GM12872 (cell line): ENCODE results near the gene ARL8B.

Experiments
- TF ChIP-seq, protein P1 (sequence below): IDR thresholded peaks from 3 replicates; pipeline ENCODE4 v1.5.1; 2011; ENCODE audit warnings: low read depth, mild to moderate bottlenecking, low read length, moderate library complexity; ENCODE audit not compliant: insufficient read depth

ARL8B gene

DNA sequence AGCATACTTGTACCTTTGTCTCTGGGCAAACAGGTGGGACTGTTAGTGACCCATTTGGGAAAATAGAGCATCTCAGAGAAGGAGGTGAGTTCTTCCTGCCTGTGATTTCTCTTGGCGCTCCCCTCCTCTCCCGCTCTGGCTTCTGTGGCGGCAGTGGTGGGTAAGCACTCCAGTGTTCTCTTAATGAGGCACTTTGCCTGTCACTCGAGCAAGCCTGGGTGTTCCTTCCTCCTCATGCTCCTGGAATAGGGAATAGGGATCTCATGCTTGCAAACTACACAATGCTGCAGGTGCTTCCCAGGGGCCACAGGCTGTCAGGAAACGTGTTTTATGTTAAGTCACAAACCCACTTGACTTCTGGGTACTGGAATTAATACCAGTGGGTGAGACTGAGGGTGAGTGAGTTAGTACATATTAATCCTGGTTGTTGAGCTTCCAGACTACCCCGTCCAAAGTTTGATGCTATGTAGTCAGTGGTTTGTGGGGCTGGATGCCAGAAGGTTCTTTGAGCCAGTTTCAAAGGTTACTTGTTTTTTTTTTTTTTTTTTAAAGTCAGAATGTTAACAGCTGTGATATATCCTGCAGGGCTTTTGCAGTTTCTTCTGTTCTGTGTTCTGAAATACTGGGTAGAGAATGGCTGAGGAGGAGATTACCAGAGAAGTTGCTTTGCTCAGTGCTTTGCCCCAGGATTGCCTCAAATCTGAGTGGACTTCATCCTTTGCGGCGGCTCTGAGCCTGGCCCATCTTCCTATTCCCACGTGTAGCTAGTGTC is 95.9 kb downstream of the ARL8B start:
- TF ChIP-seq, protein P1, sequence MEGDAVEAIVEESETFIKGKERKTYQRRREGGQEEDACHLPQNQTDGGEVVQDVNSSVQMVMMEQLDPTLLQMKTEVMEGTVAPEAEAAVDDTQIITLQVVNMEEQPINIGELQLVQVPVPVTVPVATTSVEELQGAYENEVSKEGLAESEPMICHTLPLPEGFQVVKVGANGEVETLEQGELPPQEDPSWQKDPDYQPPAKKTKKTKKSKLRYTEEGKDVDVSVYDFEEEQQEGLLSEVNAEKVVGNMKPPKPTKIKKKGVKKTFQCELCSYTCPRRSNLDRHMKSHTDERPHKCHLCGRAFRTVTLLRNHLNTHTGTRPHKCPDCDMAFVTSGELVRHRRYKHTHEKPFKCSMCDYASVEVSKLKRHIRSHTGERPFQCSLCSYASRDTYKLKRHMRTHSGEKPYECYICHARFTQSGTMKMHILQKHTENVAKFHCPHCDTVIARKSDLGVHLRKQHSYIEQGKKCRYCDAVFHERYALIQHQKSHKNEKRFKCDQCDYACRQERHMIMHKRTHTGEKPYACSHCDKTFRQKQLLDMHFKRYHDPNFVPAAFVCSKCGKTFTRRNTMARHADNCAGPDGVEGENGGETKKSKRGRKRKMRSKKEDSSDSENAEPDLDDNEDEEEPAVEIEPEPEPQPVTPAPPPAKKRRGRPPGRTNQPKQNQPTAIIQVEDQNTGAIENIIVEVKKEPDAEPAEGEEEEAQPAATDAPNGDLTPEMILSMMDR = no peak

DNA sequence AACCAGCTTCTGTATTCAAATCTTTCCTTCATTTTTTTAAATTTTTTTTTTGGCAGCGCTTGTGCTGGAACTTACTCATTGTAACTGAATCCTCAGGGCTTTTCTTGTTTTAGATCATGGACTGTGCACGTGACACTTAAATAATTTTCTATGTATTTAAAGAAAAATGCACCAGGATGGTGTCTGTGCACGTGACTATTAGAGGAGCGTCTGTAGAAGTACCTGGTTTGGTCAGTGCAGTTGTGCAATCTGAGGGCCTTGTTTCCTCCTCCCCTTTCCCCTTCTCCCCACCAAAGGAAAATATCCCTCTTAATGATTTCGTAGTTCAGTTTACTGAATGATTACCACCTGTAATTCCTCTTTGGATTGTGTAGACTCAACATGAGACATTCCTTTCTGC is 96.7 kb downstream of the ARL8B start:
- TF ChIP-seq, protein P1 = no peak

DNA sequence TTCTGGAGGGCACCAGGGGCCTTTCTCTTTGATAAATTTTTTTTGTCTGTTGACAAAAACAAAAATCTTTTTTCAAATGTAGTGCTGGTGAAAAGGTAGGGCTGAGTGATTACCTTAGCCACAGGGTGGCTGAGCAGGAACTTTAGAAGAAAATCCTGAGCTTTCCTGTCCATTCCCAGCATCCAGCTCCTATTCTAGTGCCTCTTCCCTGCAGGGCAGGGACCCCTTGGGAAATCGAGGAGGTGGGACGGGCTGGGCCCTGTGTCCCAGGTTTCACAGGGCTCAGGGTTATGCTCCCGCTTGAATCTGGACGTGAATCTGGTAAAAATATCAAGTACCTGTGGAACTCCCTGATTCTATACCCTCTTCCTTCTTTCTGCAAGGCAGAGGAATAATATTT is 97.1 kb downstream of the ARL8B start:
- TF ChIP-seq, protein P1 = no peak

DNA sequence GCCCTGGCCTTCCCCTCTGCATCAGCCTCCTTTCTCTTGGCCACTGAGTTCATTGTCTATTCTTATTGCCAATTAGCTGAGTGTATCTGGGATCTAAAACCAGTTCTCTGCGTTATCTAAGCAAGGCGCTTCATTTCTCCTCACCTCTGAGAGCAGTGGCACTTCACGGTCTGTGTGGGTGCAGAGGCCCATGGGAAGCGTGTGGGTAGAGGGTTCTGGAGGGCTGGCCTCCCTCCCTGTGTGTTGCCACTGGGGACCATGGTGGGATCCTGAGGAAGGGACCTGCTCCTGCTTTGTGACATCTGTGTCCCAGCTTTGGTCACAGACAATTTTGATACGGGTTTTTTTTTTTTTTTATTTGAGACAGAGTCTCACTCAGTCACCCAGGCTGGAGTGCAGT is 98.1 kb downstream of the ARL8B start:
- TF ChIP-seq, protein P1 = no peak

GRCh38 chr3:5220667-5221431 is 98.8 kb downstream of the ARL8B start:
- TF ChIP-seq, protein P1 = no peak

GRCh38 chr3:5221701-5222100 is 99.6 kb downstream of the ARL8B start:
- TF ChIP-seq, protein P1 = no peak

GRCh38 chr3:5222283-5223005 is 100.4 kb downstream of the ARL8B start:
- TF ChIP-seq, protein P1 = no peak
